Lung (tissue), 12 donors: ENCODE measurements around the gene LRIT3. TPM values are rescaled to one million over a fixed set of nuclear protein-coding genes. Genes with fewer than 3 reads are reported as not detected.

Experiments used
- ATAC-seq: fragments of 200-7000 bp; cut with Tn5 transposase; one replicate; pipeline ENCODE4 v1.9.1; 2020; ENCODE audit warnings: moderate number of reproducible peaks; ENCODE audit not compliant: insufficient read depth, low FRiP score
- DNase-seq, 3 donors: peaks; one replicate each; pipeline ENCODE4 v3.0.0-alpha.2; 2013 to 2017
- H3K27ac ChIP-seq, 2 donors: one replicate each; pipeline ENCODE4 v1.5.1; 2013; ENCODE audit warnings: mild to moderate bottlenecking in 2 of 2, moderate library complexity in 2 of 2, control low read depth in 1 of 2, inconsistent platforms in 1 of 2, low read depth in 1 of 2, low read length in 1 of 2
- H3K27me3 ChIP-seq, 3 donors: one replicate each; pipeline ENCODE4 v1.5.1; 2013; ENCODE audit warnings: low read length in 2 of 3; ENCODE audit not compliant: control insufficient read depth in 3 of 3, insufficient read depth in 3 of 3
- H3K36me3 ChIP-seq, 4 donors: one replicate each; pipeline ENCODE4 v1.5.1; 2013; ENCODE audit warnings: low read length in 4 of 4, mild to moderate bottlenecking in 1 of 4, moderate library complexity in 1 of 4; ENCODE audit not compliant: control insufficient read depth in 4 of 4, insufficient read depth in 4 of 4
- H3K4me1 ChIP-seq, 5 donors: one replicate each; pipeline ENCODE4 v1.5.1; 2013; ENCODE audit warnings: low read length in 5 of 5, mild to moderate bottlenecking in 2 of 5, moderate library complexity in 1 of 5; ENCODE audit not compliant: control insufficient read depth in 5 of 5, insufficient read depth in 5 of 5
- H3K4me3 ChIP-seq: one replicate; pipeline ENCODE4 v1.5.1; 2013; ENCODE audit warnings: mild to moderate bottlenecking, control low read depth, moderate library complexity
- H3K9ac ChIP-seq, 2 donors: one replicate each; pipeline ENCODE4 v1.5.1; 2013; ENCODE audit warnings: low read length in 2 of 2, control low read depth in 1 of 2; ENCODE audit not compliant: insufficient read depth in 1 of 2
- H3K9me3 ChIP-seq, 4 donors: one replicate each; pipeline ENCODE4 v1.5.1; 2013; ENCODE audit warnings: low read length in 3 of 4, mild to moderate bottlenecking in 1 of 4, moderate library complexity in 1 of 4; ENCODE audit not compliant: control insufficient read depth in 4 of 4, insufficient read depth in 3 of 4
- CTCF ChIP-seq: IDR thresholded peaks from 2 replicates; pipeline ENCODE4 v1.5.1; 2012; ENCODE audit warnings: mild to moderate bottlenecking; ENCODE audit errors: control extremely low read depth, extremely low read depth
- WGBS, 2 donors: extraction: QIAGEN DNeasy Blood & Tissue Kit; methylation state at CpG; one replicate each; pipeline ENCODE4 v1.1.7; 2013; 5-methylcytosine and 5-hydroxymethylcytosine counted together
- polyA plus RNA-seq, 2 donors: library from polyadenylated mRNA; stranded (reverse); fragments of 200-250 nt; gene quantifications; one replicate each; pipeline ENCODE4 v1.2.1, GENCODE V29; 2013
- total RNA-seq, 2 donors: library from RNA; depleted of rRNA in 1 of 2; stranded (reverse); fragments of >200 nt in 1 of 2; gene quantifications; one replicate each; pipeline ENCODE4 v1.2.1, GENCODE V29; 2014 to 2021
- donor health status: control.
- donor health status: control.
- donor health status: Bipolar disorder and iron deficiency.
- donor health status: healthy.
- donor health status: DM: yes; HTN: yes; CAD: no.

The LRIT3 gene
- total and polyA plus RNA-seq, 4 donors = 0.10 to 0.37 (median 0.27) TPM

GRCh38 chr4:109887071-109887470 is 39.2 kb downstream of the LRIT3 start:
- Histone ChIP-seq H3K36me3 (no peaks in the 10 kb centered on the region), H3K9me3 (no peaks in the 10 kb centered on the region), H3K4me3 (no peak overlapping the region), H3K9ac (no peak overlapping the region), H3K4me1 (no peaks in the 10 kb centered on the region), H3K27me3 (no peaks in the 10 kb centered on the region), H3K27ac (no peak overlapping the region)
- WGBS, 2 donors = 42 to 44% methylated on average over 6 of the region's 6 CpGs
- no peak for DNase-seq
- no peak for TF ChIP-seq CTCF
- no peak for ATAC-seq

- no peak overlapping the region for H3K27ac ChIP-seq
- H3K9ac ChIP-seq = no peak overlapping the region
- no peaks in the 10 kb centered on the region for H3K36me3 ChIP-seq
- no peaks in the 10 kb centered on the region for H3K27me3 ChIP-seq
- no peak for TF ChIP-seq CTCF
- no peak overlapping the region for H3K4me3 ChIP-seq
- no peak for ATAC-seq
- DNase-seq = no peak
- H3K9me3 ChIP-seq = no peaks in the 10 kb centered on the region
- H3K4me1 ChIP-seq = no peaks in the 10 kb centered on the region
Measured at GRCh38 chr4:109890076-109890475, 42.2 kb downstream of the LRIT3 start.

- WGBS, 2 donors = 96 to 97% methylated on average over 8 of the region's 8 CpGs
Measured at GRCh38 chr4:109902559-109903251, 54.8 kb downstream of the LRIT3 start.

More at GRCh38 chr4:109902559-109903251, 54.8 kb downstream of the LRIT3 start:
- H3K36me3 ChIP-seq = no peaks in the 10 kb centered on the region
- no peak overlapping the region for H3K9ac ChIP-seq
- ATAC-seq = no peak
- TF ChIP-seq CTCF = no peak
- no peaks in the 10 kb centered on the region for H3K4me1 ChIP-seq
- no peaks in the 10 kb centered on the region for H3K27me3 ChIP-seq
- no peak for DNase-seq
- no peak overlapping the region for H3K4me3 ChIP-seq
- H3K27ac ChIP-seq = no peak overlapping the region
- peaks cover 0 to 4% (median 0%) of the 10 kb centered on the region in 4 donors for H3K9me3 ChIP-seq
